IMR-90 (cell line): ENCODE data around the gene RASL10B. TPM values are rescaled to one million over a fixed set of nuclear protein-coding genes. Genes with fewer than 3 reads are reported as not detected.

Source experiments
- ATAC-seq: fragments of 200-7000 bp; cut with Tn5 transposase; 2 replicates; pipeline ENCODE4 v1.9.1; 2020; ENCODE audit warnings: low read depth, mild to moderate bottlenecking, moderate library complexity
- BruUV-seq: library from RNA; stranded (reverse); fragments of 400-500 nt; replicated peaks from 2 replicates; lab custom pipeline; 2021; lab: Mats Ljungman, UMichigan
- CTCF ChIA-PET: fragments of 300-600 bp; formaldehyde crosslinking; extraction: SDS; loops from one replicate; lab custom pipeline; 2021; ENCODE audit warnings: antibody characterized with exemption; lab: Yijun Ruan, JAX
- POLR2A ChIA-PET: fragments of 300-600 bp; sonication (Branson Sonifier 250); formaldehyde crosslinking; loops from one replicate; lab custom pipeline; 2022; ENCODE audit warnings: antibody characterized with exemption; ENCODE audit not compliant: unreplicated experiment; lab: Charles Lee
- DNase-seq: peaks from one replicate; pipeline ENCODE4 v3.0.0; 2013
- H2AFZ ChIP-seq: replicated peaks from 2 replicates; pipeline ENCODE3; 2013; ENCODE audit warnings: low read length, mild to moderate bottlenecking; ENCODE audit not compliant: poor library complexity
- H2AK5ac ChIP-seq: 2 replicates; pipeline ENCODE4 v1.6.1; 2013; ENCODE audit warnings: low read depth, low read length, inconsistent platforms
- H2AK9ac ChIP-seq: replicated peaks from 2 replicates; pipeline ENCODE3; 2013; ENCODE audit warnings: mild to moderate bottlenecking, low read depth, low read length, moderate library complexity; ENCODE audit not compliant: poor library complexity
- H2BK120ac ChIP-seq: 2 replicates; pipeline ENCODE4 v1.6.1; 2013; ENCODE audit warnings: low read depth, low read length, inconsistent platforms
- H2BK15ac ChIP-seq: 3 replicates; pipeline ENCODE4 v1.6.1; 2013; ENCODE audit warnings: low read depth, low read length, inconsistent platforms
- H2BK20ac ChIP-seq: 2 replicates; pipeline ENCODE4 v1.6.1; 2013; ENCODE audit warnings: low read depth, mild to moderate bottlenecking, inconsistent platforms, low read length, moderate library complexity
- H2BK5ac ChIP-seq: 2 replicates; pipeline ENCODE4 v1.6.1; 2013; ENCODE audit warnings: mild to moderate bottlenecking, low read depth, low read length, inconsistent platforms; ENCODE audit not compliant: poor library complexity, severe bottlenecking
- H3K14ac ChIP-seq: replicated peaks from 2 replicates; pipeline ENCODE4 v1.6.1; 2013; ENCODE audit warnings: low read depth, low read length, inconsistent platforms
- H3K18ac ChIP-seq: 2 replicates; pipeline ENCODE4 v1.6.1; 2013; ENCODE audit warnings: low read depth, low read length, control low read depth
- H3K23ac ChIP-seq: 2 replicates; pipeline ENCODE4 v1.6.1; 2013; ENCODE audit warnings: low read depth, low read length, inconsistent platforms
- H3K27ac ChIP-seq: 2 replicates; pipeline ENCODE4 v1.5.1; 2013; ENCODE audit warnings: mild to moderate bottlenecking, control low read depth, low read length; ENCODE audit not compliant: insufficient read depth
- H3K27me3 ChIP-seq: 2 replicates; pipeline ENCODE4 v1.6.1; 2013; ENCODE audit warnings: low read length; ENCODE audit not compliant: control insufficient read depth, insufficient read depth
- H3K36me3 ChIP-seq: 2 replicates; pipeline ENCODE4 v1.6.1; 2013; ENCODE audit warnings: low read length, mixed read lengths; ENCODE audit not compliant: control insufficient read depth, insufficient read depth
- H3K4ac ChIP-seq: 2 replicates; pipeline ENCODE4 v1.6.1; 2013; ENCODE audit warnings: low read depth, low read length, inconsistent platforms
- H3K4me1 ChIP-seq: 2 replicates; pipeline ENCODE4 v1.6.1; 2013; ENCODE audit warnings: low read length, mixed read lengths; ENCODE audit not compliant: control insufficient read depth, insufficient read depth
- H3K4me2 ChIP-seq: 2 replicates; pipeline ENCODE4 v1.6.1; 2013; ENCODE audit warnings: low read depth, mild to moderate bottlenecking, control low read depth, low read length, moderate library complexity
- H3K4me3 ChIP-seq: 2 replicates; pipeline ENCODE4 v1.5.1; 2013; ENCODE audit warnings: low read depth, mild to moderate bottlenecking, control low read depth, low read length, moderate library complexity; ENCODE audit not compliant: insufficient read depth
- H3K56ac ChIP-seq: 2 replicates; pipeline ENCODE4 v1.6.1; 2013; ENCODE audit warnings: low read length, inconsistent platforms; ENCODE audit not compliant: insufficient read depth; ENCODE audit errors: extremely low read depth
- H3K79me1 ChIP-seq, 2 experiments: 2 replicates each; pipeline ENCODE4 v1.6.1; 2013; ENCODE audit warnings: low read length in 2 of 2, inconsistent platforms in 1 of 2, low read depth in 1 of 2
- H3K9ac ChIP-seq: 2 replicates; pipeline ENCODE4 v1.6.1; 2013; ENCODE audit warnings: low read depth, low read length, control low read depth
- H3K9me1 ChIP-seq: 2 replicates; pipeline ENCODE4 v1.6.1; 2013; ENCODE audit warnings: low read length, inconsistent platforms; ENCODE audit not compliant: insufficient read depth
- H3K9me3 ChIP-seq: 2 replicates; pipeline ENCODE4 v1.6.1; 2013; ENCODE audit warnings: low read length; ENCODE audit not compliant: control insufficient read depth, insufficient read depth
- H4K20me1 ChIP-seq: 2 replicates; pipeline ENCODE4 v1.6.1; 2013; ENCODE audit warnings: low read length, inconsistent platforms; ENCODE audit not compliant: insufficient read depth
- H4K5ac ChIP-seq: 2 replicates; pipeline ENCODE4 v1.6.1; 2013; ENCODE audit warnings: mild to moderate bottlenecking, low read depth, low read length, control low read depth
- H4K8ac ChIP-seq, 2 experiments: 2 replicates each; pipeline ENCODE4 v1.6.1; 2013; ENCODE audit warnings: low read depth in 2 of 2, low read length in 2 of 2, control low read depth in 1 of 2, inconsistent platforms in 1 of 2
- H4K91ac ChIP-seq: 2 replicates; pipeline ENCODE4 v1.6.1; 2013; ENCODE audit warnings: low read depth, low read length, inconsistent platforms; ENCODE audit not compliant: insufficient read depth
- CEBPB ChIP-seq: IDR thresholded peaks from 2 replicates; pipeline ENCODE4 v1.6.1; 2012; ENCODE audit warnings: low read depth, low read length, improper control_type of control experiment
- WGBS, 2 experiments: methylation state at CpG; one replicate each; pipeline versions ENCODE4 v1.1.5 to v1.1.7; 2013; ENCODE audit warnings: missing lambda C conversion rate in 2 of 2; ENCODE audit not compliant: insufficient read length in 1 of 2; ENCODE audit errors: extremely low coverage in 2 of 2; 5-methylcytosine and 5-hydroxymethylcytosine counted together
- dilution Hi-C: fragments of 300-500 bp; cut with HindIII; formaldehyde crosslinking; loops from one replicate; pipeline ENCODE4 v1.14.3; 2018; ENCODE audit warnings: low sequenced_read_pairs; ENCODE audit not compliant: unreplicated experiment
- in situ Hi-C: fragments of 300-500 bp; cut with MboI; formaldehyde crosslinking; loops from 3 replicates; pipeline ENCODE4 v1.14.3; 2019; ENCODE audit warnings: low sequenced_read_pairs, inconsistent platforms, mixed read lengths
- intact Hi-C: fragments of 100-400 bp; cut with micrococcal nuclease; formaldehyde crosslinking; loops from 2 replicates; pipeline ENCODE4 v1.10.0; 2022
- polyA plus RNA-seq, 3 experiments: library from polyadenylated mRNA; depleted of rRNA; stranded (reverse); fragments of >200 nt; gene quantifications; 2 replicates each; pipeline ENCODE4 v1.2.3, GENCODE V29; 2012; ENCODE audit warnings: low replicate concordance in 1 of 3
- total RNA-seq: library from RNA; depleted of rRNA; stranded (reverse); fragments of >200 nt; gene quantifications from 2 replicates; pipeline ENCODE4 v1.2.3, GENCODE V29; 2012

RASL10B gene
- total and polyA plus RNA-seq, 2 of the 4 experiments (the other 2 are of a cell fraction) = 4.1 to 4.7 TPM

DNA sequence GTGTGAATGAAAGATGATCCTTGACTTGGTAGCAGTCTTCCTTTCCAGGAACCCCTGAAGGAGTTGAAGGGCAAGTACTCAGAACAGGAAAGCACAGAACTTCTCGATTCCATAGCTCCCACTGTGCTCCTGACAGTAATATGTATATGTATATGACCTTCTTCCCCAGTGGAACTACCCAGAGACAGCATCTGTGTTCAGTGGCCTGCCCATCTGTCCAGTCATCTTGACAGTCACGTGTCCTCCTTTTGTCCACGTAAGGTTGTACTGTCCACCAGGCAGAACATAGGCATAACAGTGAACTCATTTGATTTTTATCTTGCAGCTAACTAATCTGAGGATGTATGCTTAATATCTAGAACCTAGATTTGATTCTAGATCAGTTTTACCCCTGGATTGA, 37.8 kb upstream of the RASL10B start:
- CTCF ChIA-PET = interaction anchor here (0.6 kb wide), 1 partner anchor 86 kb away, joined by 5 read pairs; no protein-coding TSS in a partner anchor

More for the DNA sequence above, 37.8 kb upstream of the RASL10B start:
- no peak overlapping the region for H2BK5ac ChIP-seq
- H3K9ac ChIP-seq = no peak overlapping the region
- dilution Hi-C loops (no loop called here), in situ Hi-C loops (no loop called here), intact Hi-C loops (no loop called here)
- no peak overlapping the region for H2BK20ac ChIP-seq
- POLR2A ChIA-PET = no interaction called here
- no peak for TF ChIP-seq CEBPB
- no peaks in the 10 kb centered on the region for H4K20me1 ChIP-seq
- no peak overlapping the region for H2BK120ac ChIP-seq
- H3K4me1 ChIP-seq = no peaks in the 10 kb centered on the region
- no peak overlapping the region for H2AFZ ChIP-seq
- no peak overlapping the region for H3K56ac ChIP-seq
- no CpG with 5 or more reads among the region's 3 CpGs for WGBS, 2 experiments
- H3K36me3 ChIP-seq = peaks cover 27% of the 10 kb centered on the region
- no peak overlapping the region for H3K18ac ChIP-seq
- no peak overlapping the region for H3K14ac ChIP-seq
- no peak overlapping the region for H4K5ac ChIP-seq
- BruUV-seq = no TSS peak
- no peak overlapping the region for H3K27ac ChIP-seq
- H3K4me3 ChIP-seq = no peak overlapping the region
- H3K4me2 ChIP-seq = no peak overlapping the region
- no peak overlapping the region for H4K8ac ChIP-seq
- H3K27me3 ChIP-seq = no peaks in the 10 kb centered on the region
- peaks cover 18 to 33% of the 10 kb centered on the region in 2 experiments; a peak in 3 of 4 replicates for H3K79me1 ChIP-seq
- H3K9me3 ChIP-seq = no peaks in the 10 kb centered on the region
- no peak overlapping the region for H2AK9ac ChIP-seq
- H3K23ac ChIP-seq = no peak overlapping the region
- peaks cover 5% of the 10 kb centered on the region; the same call in 1 of the 2 replicates for H3K9me1 ChIP-seq
- H2BK15ac ChIP-seq = no peak overlapping the region
- DNase-seq (no peak), ATAC-seq (no peak)
- no peak overlapping the region for H4K91ac ChIP-seq
- H3K4ac ChIP-seq = no peak overlapping the region
- H2AK5ac ChIP-seq = no peak overlapping the region
